GM23338 (cell line): ENCODE data around the gene USP24.

ENCODE experiments used
- EZH2phosphoT487 ChIP-seq: fragments of 200-600 bp; sonication (generic); IDR thresholded peaks from one replicate; pipeline ENCODE4 v1.8.1; 2018; ENCODE audit warnings: antibody characterized with exemption; ENCODE audit not compliant: unreplicated experiment
- POLR2AphosphoS5 ChIP-seq: IDR thresholded peaks from 2 replicates; pipeline ENCODE4 v1.6.1; 2016; ENCODE audit warnings: antibody characterized with exemption, low read depth
- TF ChIP-seq, protein P1 (sequence below), 2 experiments: fragments of 200-600 bp in 1 of 2; sonication (generic) in 1 of 2; conservative IDR thresholded peaks; 2 replicates each; pipeline versions ENCODE4 v1.5.1 to v1.6.1; 2016 to 2017; ENCODE audit warnings: antibody characterized with exemption in 2 of 2, low read depth in 2 of 2, mild to moderate bottlenecking in 2 of 2, moderate library complexity in 1 of 2
- TF ChIP-seq, protein P2 (sequence below): fragments of 250-450 bp; sonication (Bioruptor Pico); IDR thresholded peaks from 2 replicates; pipeline ENCODE4 v1.5.0; 2020; ENCODE audit warnings: mild to moderate bottlenecking, moderate library complexity

GRCh38 chr1:55040083-55040932, 174.9 kb downstream of the USP24 start:
- TF ChIP-seq POLR2AphosphoS5 (no peak), EZH2phosphoT487 (no peak)
- TF ChIP-seq, protein P1, sequence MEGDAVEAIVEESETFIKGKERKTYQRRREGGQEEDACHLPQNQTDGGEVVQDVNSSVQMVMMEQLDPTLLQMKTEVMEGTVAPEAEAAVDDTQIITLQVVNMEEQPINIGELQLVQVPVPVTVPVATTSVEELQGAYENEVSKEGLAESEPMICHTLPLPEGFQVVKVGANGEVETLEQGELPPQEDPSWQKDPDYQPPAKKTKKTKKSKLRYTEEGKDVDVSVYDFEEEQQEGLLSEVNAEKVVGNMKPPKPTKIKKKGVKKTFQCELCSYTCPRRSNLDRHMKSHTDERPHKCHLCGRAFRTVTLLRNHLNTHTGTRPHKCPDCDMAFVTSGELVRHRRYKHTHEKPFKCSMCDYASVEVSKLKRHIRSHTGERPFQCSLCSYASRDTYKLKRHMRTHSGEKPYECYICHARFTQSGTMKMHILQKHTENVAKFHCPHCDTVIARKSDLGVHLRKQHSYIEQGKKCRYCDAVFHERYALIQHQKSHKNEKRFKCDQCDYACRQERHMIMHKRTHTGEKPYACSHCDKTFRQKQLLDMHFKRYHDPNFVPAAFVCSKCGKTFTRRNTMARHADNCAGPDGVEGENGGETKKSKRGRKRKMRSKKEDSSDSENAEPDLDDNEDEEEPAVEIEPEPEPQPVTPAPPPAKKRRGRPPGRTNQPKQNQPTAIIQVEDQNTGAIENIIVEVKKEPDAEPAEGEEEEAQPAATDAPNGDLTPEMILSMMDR (conservative IDR thresholded peaks at IDR 0.05; ENCODE audit: low read depth in 2 of 2), result no peak
- TF ChIP-seq, protein P2, sequence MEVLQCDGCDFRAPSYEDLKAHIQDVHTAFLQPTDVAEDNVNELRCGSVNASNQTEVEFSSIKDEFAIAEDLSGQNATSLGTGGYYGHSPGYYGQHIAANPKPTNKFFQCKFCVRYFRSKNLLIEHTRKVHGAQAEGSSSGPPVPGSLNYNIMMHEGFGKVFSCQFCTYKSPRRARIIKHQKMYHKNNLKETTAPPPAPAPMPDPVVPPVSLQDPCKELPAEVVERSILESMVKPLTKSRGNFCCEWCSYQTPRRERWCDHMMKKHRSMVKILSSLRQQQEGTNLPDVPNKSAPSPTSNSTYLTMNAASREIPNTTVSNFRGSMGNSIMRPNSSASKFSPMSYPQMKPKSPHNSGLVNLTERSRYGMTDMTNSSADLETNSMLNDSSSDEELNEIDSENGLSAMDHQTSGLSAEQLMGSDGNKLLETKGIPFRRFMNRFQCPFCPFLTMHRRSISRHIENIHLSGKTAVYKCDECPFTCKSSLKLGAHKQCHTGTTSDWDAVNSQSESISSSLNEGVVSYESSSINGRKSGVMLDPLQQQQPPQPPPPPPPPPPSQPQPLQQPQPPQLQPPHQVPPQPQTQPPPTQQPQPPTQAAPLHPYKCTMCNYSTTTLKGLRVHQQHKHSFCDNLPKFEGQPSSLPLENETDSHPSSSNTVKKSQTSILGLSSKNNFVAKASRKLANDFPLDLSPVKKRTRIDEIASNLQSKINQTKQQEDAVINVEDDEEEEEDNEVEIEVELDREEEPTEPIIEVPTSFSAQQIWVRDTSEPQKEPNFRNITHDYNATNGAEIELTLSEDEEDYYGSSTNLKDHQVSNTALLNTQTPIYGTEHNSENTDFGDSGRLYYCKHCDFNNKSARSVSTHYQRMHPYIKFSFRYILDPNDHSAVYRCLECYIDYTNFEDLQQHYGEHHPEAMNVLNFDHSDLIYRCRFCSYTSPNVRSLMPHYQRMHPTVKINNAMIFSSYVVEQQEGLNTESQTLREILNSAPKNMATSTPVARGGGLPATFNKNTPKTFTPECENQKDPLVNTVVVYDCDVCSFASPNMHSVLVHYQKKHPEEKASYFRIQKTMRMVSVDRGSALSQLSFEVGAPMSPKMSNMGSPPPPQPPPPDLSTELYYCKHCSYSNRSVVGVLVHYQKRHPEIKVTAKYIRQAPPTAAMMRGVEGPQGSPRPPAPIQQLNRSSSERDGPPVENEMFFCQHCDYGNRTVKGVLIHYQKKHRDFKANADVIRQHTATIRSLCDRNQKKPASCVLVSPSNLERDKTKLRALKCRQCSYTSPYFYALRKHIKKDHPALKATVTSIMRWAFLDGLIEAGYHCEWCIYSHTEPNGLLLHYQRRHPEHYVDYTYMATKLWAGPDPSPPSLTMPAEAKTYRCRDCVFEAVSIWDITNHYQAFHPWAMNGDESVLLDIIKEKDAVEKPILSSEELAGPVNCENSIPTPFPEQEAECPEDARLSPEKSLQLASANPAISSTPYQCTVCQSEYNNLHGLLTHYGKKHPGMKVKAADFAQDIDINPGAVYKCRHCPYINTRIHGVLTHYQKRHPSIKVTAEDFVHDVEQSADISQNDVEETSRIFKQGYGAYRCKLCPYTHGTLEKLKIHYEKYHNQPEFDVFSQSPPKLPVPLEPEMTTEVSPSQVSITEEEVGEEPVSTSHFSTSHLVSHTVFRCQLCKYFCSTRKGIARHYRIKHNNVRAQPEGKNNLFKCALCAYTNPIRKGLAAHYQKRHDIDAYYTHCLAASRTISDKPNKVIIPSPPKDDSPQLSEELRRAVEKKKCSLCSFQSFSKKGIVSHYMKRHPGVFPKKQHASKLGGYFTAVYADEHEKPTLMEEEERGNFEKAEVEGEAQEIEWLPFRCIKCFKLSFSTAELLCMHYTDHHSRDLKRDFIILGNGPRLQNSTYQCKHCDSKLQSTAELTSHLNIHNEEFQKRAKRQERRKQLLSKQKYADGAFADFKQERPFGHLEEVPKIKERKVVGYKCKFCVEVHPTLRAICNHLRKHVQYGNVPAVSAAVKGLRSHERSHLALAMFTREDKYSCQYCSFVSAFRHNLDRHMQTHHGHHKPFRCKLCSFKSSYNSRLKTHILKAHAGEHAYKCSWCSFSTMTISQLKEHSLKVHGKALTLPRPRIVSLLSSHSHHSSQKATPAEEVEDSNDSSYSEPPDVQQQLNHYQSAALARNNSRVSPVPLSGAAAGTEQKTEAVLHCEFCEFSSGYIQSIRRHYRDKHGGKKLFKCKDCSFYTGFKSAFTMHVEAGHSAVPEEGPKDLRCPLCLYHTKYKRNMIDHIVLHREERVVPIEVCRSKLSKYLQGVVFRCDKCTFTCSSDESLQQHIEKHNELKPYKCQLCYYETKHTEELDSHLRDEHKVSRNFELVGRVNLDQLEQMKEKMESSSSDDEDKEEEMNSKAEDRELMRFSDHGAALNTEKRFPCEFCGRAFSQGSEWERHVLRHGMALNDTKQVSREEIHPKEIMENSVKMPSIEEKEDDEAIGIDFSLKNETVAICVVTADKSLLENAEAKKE, result no peak
